Endometrium (tissue), 2 donors: ENCODE results near the gene AUTS2.
A peak's percentile ranks its signal among the peaks of the same experiment; 100 is the strongest.

Experiments
- FAIRE-seq: peaks from 2 replicates; lab custom pipeline; 2012; peaks lifted over from hg19 to GRCh38; lab: Jason Lieb, UNC
- donor health status: control.
- donor health status: control.

The AUTS2 gene

GRCh38 chr7:70693686-70694433 lies 1095.6 kb downstream of the AUTS2 start:
- FAIRE-seq: no peak

- no peak for FAIRE-seq
Observed at GRCh38 chr7:70694434-70694970, 1096.2 kb downstream of the AUTS2 start.

DNA sequence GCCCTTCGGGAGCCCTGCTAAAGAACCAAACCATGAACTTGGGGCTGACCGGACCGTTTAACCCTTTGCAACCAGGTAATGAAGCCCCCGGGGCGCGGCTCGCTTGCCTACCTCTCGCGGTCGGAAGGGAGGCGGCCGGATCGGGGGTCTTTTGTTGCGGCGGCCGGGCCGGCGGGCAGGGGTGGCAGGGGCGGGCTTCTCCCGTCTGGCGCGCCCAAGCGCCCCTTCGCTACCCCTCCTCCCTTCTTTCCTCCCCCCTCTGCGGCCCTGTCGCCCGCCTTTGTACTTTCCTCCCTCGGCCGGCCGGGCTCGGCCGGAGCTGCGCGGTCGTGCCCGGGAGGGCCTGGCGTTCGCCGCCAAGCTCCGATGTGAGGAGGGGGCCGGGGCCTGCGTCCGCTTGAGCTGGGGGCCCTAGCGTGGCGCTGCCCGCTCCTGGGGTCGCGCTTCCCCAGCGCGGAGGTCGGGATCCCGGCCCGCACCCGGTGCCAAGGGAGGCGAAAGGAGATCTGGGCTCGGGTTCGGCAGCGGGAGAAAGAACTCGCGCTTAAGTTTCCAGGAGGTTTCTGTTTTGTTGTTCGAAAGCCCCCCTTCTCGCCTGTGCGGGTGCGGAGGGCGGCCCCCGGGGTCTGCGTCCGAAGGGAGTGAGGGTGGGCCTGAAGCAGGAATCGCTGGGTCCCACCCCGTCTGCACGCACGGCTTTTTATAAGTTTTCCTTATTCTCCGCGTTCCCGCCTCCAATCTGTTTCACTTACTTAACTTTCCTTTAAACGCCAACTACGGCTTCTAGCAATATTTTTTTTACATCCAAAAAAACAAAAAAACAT lies 1096.9 kb downstream of the AUTS2 start:
- FAIRE-seq: no peak

GRCh38 chr7:70695795-70696083 lies 1097.5 kb downstream of the AUTS2 start:
- no peak for FAIRE-seq

- no peak for FAIRE-seq
Observed at GRCh38 chr7:70696201-70696754, 1098.0 kb downstream of the AUTS2 start.

DNA sequence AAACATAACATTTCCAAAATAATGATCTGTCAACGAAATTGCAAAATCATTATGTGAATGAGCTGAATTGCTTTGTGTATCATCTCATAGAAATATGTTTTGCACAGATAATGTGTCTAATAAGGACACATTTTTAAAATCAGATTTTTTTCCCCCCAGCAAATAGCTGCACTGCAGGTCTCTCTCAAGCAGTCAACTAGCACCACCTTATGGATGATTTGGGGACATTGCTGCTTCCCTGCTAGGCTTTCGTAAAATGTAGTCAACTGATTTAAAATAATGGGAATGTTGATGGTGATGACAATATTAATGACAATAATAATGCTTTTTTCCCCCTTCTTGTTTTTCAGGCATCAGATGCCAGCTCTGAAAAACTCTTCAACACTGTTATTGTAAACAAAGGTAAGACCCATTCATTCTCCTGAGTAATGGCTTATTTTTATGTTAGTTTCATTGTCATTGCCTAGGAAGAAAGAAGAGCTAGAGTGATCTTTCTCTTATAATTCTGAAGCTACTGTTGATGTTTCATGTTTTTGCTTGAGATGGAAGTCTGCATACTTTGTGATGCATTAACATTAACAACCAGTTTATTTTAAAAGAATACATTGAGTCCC lies 1100.1 kb downstream of the AUTS2 start:
- FAIRE-seq: peak; percentile 79

- FAIRE-seq: no peak
Observed at GRCh38 chr7:70699271-70699670, 1101.0 kb downstream of the AUTS2 start.

- no peak for FAIRE-seq
Observed at GRCh38 chr7:70700055-70700940, 1102.0 kb downstream of the AUTS2 start.

GRCh38 chr7:70700941-70701425 lies 1102.7 kb downstream of the AUTS2 start:
- no peak for FAIRE-seq

DNA sequence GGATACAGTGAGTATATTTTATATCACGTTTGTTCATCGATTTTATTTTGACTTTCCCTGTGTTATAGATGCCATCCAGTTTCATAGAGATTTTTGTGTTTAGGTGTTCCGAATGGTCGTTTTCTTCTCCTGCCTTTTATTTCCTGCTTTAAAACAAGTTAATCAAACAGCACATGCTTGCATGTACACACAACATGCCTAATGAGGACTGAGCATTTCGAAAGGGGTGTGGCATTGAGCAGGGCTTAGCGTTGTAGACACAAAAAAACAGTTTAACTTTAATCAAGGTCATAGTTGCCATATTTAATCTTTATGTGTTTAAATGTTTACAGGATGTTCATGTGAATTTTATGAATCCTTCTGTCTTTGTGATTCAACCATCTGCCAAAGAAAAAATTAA lies 1103.2 kb downstream of the AUTS2 start:
- FAIRE-seq: no peak

DNA sequence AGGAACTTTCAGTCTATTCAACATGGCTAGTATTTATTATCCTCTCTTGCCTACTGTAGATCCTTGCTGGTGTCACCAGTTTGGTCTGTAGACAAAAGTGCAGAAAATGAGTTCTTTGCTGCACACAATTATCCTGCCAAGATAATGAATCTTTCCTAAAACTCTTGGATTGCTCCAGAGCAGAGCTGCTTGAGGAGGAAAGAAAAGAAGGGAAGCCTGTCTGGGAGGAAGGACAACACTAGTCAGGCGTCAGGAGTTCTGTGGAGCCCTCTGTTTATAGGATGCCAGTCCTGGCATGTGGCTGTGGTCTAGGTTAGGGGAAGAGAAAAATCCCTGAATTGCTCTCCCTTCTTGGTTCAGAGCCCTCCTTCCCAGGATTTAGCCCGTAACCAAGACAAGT lies 1103.7 kb downstream of the AUTS2 start:
- no peak for FAIRE-seq

DNA sequence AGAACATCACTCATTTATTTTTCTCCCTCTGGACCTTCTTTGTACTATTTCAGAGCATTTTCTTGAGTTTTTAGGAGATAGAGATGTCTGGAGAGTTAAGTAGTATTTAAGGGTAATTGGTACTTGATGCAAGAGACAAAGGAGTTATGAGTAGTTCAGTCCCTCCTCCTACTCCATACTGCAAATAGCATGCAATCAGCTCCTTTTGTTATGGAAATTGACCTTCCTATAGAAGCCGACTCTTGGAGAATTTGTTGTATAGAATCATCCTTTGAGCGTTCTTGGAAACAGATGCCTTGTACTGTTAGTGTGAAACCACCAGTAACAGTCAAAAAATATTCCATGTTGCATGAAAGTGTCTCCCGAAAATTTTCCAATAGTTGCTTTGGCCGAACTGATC lies 1105.5 kb downstream of the AUTS2 start:
- no peak for FAIRE-seq

- FAIRE-seq: no peak
Observed at GRCh38 chr7:70704831-70705346, 1106.6 kb downstream of the AUTS2 start.

DNA sequence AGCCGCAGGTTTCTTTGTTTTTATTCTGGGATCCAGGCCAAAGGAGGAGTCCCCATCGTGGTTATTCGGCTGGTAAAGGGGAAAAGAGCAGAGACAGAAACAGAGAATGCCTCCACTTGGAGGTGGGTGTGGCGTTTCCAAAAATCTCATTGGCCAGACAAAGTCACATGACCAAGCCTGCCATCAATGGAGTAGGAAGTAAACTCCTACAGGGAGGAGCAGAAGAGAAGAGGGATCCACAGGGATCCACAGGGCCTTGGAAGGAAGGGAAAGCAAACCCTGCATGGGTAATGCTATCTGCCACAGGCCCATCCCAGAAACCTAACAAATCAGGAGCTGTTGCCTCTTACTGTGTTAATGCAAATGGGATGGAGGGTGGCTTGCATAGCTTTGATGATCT lies 1107.9 kb downstream of the AUTS2 start:
- FAIRE-seq: no peak

DNA sequence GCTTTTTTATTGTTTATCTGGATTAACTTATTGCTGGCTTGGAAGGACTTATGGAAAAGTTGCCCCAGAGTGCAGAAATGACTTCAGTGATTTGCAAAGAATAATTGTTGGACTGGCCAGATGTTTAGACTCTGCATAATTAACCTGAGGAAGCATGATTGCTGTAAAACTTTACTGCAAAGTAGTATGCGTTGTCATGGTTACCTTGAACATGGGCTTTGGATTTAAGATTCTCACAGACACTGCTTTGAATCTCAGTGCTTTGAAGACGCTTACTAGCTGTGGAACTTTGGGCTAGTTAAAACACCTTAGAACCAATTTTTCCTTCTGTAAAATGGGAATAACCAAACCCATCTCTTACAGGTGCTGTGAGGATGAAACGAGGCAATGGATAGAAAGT lies 1108.4 kb downstream of the AUTS2 start:
- no peak for FAIRE-seq

GRCh38 chr7:70707823-70708243 lies 1109.6 kb downstream of the AUTS2 start:
- no peak for FAIRE-seq

GRCh38 chr7:70710011-70710480 lies 1111.8 kb downstream of the AUTS2 start:
- no peak for FAIRE-seq

GRCh38 chr7:70710651-70711050 lies 1112.4 kb downstream of the AUTS2 start:
- no peak for FAIRE-seq

GRCh38 chr7:70711452-70711851 lies 1113.2 kb downstream of the AUTS2 start:
- no peak for FAIRE-seq

GRCh38 chr7:70712942-70713341 lies 1114.7 kb downstream of the AUTS2 start:
- no peak for FAIRE-seq

GRCh38 chr7:70714506-70715038 lies 1116.3 kb downstream of the AUTS2 start:
- FAIRE-seq: no peak
